ENCODE data around the gene UBE2F.

GRCh38 chr2:237941239-237941638, 25.6 kb upstream of the UBE2F start:
- TF ChIP-seq, protein P1, sequence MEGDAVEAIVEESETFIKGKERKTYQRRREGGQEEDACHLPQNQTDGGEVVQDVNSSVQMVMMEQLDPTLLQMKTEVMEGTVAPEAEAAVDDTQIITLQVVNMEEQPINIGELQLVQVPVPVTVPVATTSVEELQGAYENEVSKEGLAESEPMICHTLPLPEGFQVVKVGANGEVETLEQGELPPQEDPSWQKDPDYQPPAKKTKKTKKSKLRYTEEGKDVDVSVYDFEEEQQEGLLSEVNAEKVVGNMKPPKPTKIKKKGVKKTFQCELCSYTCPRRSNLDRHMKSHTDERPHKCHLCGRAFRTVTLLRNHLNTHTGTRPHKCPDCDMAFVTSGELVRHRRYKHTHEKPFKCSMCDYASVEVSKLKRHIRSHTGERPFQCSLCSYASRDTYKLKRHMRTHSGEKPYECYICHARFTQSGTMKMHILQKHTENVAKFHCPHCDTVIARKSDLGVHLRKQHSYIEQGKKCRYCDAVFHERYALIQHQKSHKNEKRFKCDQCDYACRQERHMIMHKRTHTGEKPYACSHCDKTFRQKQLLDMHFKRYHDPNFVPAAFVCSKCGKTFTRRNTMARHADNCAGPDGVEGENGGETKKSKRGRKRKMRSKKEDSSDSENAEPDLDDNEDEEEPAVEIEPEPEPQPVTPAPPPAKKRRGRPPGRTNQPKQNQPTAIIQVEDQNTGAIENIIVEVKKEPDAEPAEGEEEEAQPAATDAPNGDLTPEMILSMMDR (IDR thresholded peaks at IDR 0.05): no peak
- no peak for TF ChIP-seq POLR2A (IDR thresholded peaks at IDR 0.05)

Measured in uterus (tissue), 2 donors.